IgD-negative memory B cell (primary cell): Measurements from ENCODE around the gene TAMALIN. TPM values are rescaled to one million over a fixed set of nuclear protein-coding genes. Genes with fewer than 3 reads are reported as not detected.
A peak's percentile ranks its signal among the peaks of the same experiment; 100 is the strongest.

Experiments used
- H3K27ac Mint-ChIP-seq, 3 donors: one replicate each; pipeline ENCODE4 v1.8.0; 2020 to 2022; ENCODE audit warnings: mild to moderate bottlenecking in 3 of 3, mixed read lengths in 3 of 3, moderate library complexity in 1 of 3
- H3K27me3 Mint-ChIP-seq: one replicate; pipeline ENCODE4 v1.8.0; 2021; ENCODE audit warnings: mixed read lengths
- H3K36me3 Mint-ChIP-seq: one replicate; pipeline ENCODE4 v1.8.0; 2020; ENCODE audit warnings: mild to moderate bottlenecking, mixed read lengths
- H3K4me1 Mint-ChIP-seq, 3 donors: one replicate each; pipeline ENCODE4 v1.8.0; 2020 to 2022; ENCODE audit warnings: mixed read lengths in 3 of 3, mild to moderate bottlenecking in 1 of 3
- H3K4me3 Mint-ChIP-seq, 4 donors: one replicate each; pipeline ENCODE4 v1.8.0; 2020 to 2022; ENCODE audit warnings: mild to moderate bottlenecking in 4 of 4, mixed read lengths in 4 of 4, moderate library complexity in 3 of 4
- H3K9me3 Mint-ChIP-seq, 3 donors: one replicate each; pipeline ENCODE4 v1.8.0; 2020 to 2021; ENCODE audit warnings: mixed read lengths in 3 of 3, mild to moderate bottlenecking in 1 of 3
- polyA plus RNA-seq: library from polyadenylated mRNA; unstranded; fragments of 300-500 nt; fragmentation: Illumina TruSeq; gene quantifications from one replicate; pipeline ENCODE4 v1.2.3, GENCODE V29; 2021

The TAMALIN gene
- polyA plus RNA-seq, 1 donor from 2014 or later, result 6.4 TPM

DNA sequence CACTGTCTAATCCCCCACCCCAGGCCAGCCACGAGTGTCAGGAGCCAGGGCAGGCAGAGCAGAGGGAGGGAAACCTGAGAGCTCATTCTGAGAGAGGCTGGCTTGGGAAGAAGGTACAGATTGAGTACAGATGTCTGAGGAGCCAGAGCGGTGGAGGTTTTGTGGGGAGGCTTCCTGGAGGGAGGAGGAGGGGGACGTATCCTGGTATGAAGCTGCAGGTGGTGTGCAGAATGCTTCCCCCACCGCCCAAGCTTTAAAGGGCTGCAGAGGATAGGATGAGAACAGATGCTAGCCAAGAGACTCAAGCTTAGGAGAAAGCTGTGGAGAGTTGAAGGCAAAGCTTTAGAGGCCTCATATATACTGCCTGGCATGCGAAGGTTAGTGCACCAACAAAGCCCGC lies 3.2 kb upstream of the TAMALIN start:
- H3K9me3 Mint-ChIP-seq, result no peaks in the 10 kb centered on the region
- H3K27me3 Mint-ChIP-seq, result peaks cover 4% of the 10 kb centered on the region
- H3K27ac Mint-ChIP-seq, result peak overlapping the region in 2 of 3 donors; percentile 46 to 81
- peaks cover 9 to 15% (median 14%) of the 10 kb centered on the region in 3 donors for H3K4me1 Mint-ChIP-seq
- H3K36me3 Mint-ChIP-seq, result peaks cover 3% of the 10 kb centered on the region
- H3K4me3 Mint-ChIP-seq, result peak overlapping the region in 1 of 4 donors; percentile 16

DNA sequence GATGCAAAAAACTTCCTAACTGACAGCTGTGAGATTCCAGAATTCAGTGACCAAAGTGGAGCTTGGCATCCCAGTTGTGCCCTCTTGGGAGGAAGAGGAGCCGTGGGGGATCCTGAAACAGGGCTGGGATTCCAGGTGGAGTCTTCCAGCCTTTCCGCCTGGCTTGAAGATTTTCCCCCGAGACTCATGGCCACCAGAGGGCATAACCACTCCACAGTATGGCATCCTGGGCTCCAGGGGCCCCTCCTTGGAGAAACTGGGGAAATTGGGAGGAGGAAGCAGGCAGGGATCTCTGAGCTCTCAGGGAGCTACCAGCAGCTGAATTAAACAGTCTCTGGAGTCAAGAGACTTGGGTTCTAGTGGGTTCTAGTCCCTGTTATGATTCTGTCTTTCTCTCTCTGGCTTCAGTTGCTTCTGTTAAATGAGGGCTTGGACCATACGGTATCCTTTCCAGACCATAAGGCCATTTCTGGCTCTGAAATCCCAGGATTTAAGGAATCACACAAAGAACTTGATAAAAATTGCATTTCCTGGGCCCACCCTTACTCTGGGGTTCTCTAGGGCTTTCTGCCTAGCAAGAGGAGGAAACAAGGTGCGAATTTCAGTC lies 2.6 kb upstream of the TAMALIN start:
- Mint-ChIP-seq H3K4me3 (peak overlapping the region in 1 of 4 donors; percentile 31), H3K9me3 (no peaks in the 10 kb centered on the region), H3K36me3 (peaks cover 3% of the 10 kb centered on the region), H3K27me3 (peaks cover 4% of the 10 kb centered on the region), H3K4me1 (peaks cover 9 to 16% (median 14%) of the 10 kb centered on the region in 3 donors), H3K27ac (peak overlapping the region in 2 of 3 donors; percentile 47 to 81)

DNA sequence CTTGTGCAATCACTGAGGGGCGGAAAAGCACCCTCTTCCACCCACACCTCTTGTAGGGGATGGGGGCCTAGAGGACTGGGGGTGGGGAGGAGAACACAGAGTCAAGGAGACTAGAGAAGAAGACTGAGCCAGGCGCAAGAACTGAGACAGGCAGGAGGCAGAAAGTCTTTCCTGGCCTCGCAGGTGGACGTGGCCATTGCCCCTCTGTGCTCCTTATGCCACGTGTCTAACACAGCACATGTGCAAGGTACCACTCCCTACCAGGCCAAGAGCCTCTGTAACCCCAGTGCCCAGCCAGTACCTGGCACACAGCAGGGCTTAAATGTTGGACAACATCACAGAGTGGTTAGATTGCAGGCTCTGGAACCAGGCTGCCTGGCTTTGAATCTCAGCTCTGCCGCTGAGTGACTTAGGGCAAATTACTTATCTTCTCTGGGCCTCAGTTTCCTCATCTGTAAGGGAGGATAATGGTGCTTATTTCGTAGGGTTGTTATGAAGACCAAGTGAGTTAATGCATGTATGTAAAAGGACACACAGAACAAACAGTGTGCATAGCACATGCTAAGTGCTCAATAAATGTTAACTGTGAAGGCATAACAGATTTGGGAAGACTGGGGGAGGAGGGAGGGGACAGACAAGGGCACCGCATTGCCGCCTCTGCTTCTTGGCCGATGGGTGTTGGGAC lies 1.4 kb upstream of the TAMALIN start:
- peak overlapping the region; percentile 69 to 92 (median 86) for H3K4me3 Mint-ChIP-seq
- peaks cover 4% of the 10 kb centered on the region for H3K27me3 Mint-ChIP-seq
- no peaks in the 10 kb centered on the region for H3K9me3 Mint-ChIP-seq
- peaks cover 9 to 19% (median 14%) of the 10 kb centered on the region in 3 donors for H3K4me1 Mint-ChIP-seq
- H3K27ac Mint-ChIP-seq, result peak overlapping the region; percentile 88 to 98 (median 97)
- H3K36me3 Mint-ChIP-seq, result peaks cover 3% of the 10 kb centered on the region

DNA sequence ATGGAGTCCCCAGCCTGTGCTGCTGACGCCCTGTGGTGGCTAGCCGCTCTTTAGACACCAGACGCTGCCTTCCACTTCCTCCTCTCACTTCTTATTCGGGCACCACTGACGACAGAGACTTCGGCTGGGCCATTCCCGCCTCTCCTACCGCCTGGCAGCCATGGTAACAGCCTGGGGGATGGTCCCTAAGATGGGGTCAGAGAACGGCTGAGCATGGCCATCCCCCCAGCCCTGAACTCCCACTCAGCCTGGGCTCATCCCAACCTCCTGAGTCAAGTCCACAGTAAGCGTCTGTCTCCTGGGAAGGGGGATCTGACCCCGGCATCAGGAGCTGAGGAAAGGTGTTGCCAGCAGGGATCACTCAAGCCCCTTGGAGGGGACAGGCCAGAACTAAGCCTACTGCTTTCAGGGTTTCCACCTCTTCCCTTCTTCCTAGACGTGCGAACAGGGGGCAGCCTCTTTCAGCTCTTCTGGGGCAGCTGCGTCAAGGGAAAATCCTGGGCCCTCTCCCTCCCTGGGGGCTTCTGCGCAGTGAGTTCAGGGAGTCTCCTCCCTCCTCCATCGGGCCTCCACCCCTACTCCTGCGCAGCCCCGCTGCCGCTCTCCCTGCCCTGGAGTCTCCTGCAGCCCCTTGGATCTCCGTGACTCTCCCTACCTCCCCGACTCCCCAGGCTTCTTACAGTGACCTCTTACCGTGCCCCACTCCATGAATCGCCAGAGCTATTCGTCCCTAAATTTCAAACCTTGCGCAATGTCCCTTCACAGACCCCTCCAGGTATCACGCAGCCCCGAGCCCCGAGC lies 643 bp upstream of the TAMALIN start:
- Mint-ChIP-seq H3K4me1 (peaks cover 12 to 19% (median 14%) of the 10 kb centered on the region in 3 donors), H3K27ac (peak overlapping the region; percentile 88 to 98 (median 97)), H3K9me3 (no peaks in the 10 kb centered on the region), H3K4me3 (peak overlapping the region; percentile 69 to 92 (median 86)), H3K27me3 (peaks cover 4% of the 10 kb centered on the region), H3K36me3 (peaks cover 3% of the 10 kb centered on the region)

DNA sequence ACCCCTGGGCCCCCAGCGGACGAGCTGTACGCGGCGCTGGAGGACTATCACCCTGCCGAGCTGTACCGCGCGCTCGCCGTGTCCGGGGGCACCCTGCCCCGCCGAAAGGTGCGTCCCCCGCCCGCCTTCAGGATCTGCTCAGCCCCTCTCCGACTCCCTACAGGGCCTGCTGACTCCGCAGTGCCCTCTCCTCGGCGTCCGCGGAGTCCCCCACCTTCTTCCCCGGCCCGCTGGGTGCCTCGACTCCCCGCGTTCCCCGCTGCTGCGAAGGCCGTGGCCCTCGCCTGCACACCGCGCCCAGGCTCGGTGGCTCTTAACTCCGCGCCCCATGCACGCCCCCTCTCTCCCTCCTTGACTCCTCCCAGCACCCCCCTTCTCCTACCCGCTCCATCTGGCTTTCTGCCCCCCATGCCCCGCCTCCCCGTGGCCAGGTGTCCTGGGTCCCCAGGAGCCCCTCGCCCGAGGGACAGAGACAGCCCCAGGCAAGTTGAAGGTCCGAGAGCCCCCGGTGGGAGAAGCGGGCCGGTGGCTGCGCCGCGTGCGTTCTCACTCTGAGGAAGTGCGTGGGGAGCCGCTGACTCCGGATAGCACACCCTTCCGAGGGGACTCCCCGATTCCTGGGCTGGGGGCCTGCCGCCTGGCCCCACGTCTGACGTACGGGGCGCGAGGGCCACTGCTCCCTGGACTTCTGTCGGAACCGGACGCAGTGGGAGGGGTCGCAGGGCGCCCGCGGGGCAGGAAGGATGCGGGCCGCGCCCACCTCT lies 594 bp downstream of the TAMALIN start:
- peak overlapping the region; percentile 69 to 98 (median 95) for H3K4me3 Mint-ChIP-seq
- H3K9me3 Mint-ChIP-seq, result no peaks in the 10 kb centered on the region
- H3K27ac Mint-ChIP-seq, result peak overlapping the region; percentile 88 to 99 (median 97)
- peaks cover 14 to 19% (median 14%) of the 10 kb centered on the region in 3 donors for H3K4me1 Mint-ChIP-seq
- peaks cover 4% of the 10 kb centered on the region for H3K36me3 Mint-ChIP-seq
- H3K27me3 Mint-ChIP-seq, result peaks cover 4% of the 10 kb centered on the region

DNA sequence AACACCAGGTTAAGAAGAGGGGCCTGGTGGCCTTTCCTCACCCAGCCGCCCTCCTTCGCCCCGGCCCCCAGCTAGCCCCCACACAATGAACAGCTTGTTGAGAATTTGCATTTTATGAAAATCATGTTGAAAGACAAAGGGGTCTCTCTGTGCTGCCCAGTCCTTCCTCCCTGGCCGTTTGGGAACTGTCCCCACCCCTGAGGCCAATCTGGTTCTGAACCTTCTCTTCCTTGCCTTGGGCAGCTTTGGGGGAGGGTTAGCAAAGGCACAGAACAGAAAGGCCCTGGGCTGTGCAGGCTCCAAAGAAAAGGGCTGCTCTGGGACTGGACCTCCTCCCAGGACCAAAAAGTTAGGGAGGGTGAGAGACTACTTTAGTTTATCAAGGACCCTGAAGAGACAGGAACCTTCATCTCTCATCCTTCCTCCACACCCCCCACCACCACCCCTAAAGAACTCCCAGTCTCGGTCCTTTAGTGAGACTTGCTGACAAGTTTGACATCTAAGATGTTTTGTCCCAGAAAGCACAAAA lies 1.3 kb downstream of the TAMALIN start:
- Mint-ChIP-seq H3K4me3 (peak overlapping the region; percentile 69 to 98 (median 95)), H3K4me1 (peaks cover 14 to 19% (median 14%) of the 10 kb centered on the region in 3 donors), H3K27me3 (peaks cover 4% of the 10 kb centered on the region), H3K9me3 (no peaks in the 10 kb centered on the region), H3K27ac (peak overlapping the region; percentile 88 to 99 (median 97)), H3K36me3 (peaks cover 4% of the 10 kb centered on the region)

DNA sequence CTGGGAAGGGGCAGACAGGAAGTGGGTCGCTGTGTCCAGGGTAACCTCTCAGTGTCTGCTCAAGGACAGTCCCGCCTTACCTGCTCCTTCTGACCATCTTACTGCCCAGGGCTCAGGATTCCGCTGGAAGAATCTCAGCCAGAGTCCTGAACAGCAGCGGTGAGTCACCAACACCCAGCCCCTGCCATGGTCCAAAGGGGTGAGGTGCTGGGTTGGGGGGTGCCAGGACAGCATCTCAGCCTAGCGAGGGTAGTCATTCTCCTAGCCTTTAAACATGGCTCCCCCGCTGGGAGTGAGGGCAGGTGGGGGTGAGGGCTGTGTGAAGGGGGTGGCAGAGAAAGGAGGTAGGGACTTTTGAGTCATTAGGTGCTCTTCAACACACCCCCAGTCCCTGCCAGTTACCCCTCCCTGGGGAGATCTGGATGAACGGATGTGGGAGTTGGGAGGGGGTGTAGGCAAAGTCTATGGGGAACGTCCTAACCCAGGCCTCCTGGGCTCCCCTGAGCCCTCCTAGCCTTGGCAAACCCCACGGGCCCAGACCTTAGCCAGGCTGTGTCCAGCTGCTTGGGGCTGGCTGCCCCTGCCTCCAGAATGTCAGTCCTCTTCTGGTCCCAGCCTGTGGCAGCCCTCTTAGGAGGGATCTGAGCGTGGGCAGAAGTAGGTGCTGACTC lies 2.5 kb downstream of the TAMALIN start:
- peaks cover 4% of the 10 kb centered on the region for H3K36me3 Mint-ChIP-seq
- peak overlapping the region in 3 of 4 donors; percentile 51 to 98 (median 69) for H3K4me3 Mint-ChIP-seq
- peaks cover 4% of the 10 kb centered on the region for H3K27me3 Mint-ChIP-seq
- H3K27ac Mint-ChIP-seq, result peak overlapping the region; percentile 31 to 88 (median 85)
- peaks cover 14 to 19% (median 19%) of the 10 kb centered on the region in 3 donors for H3K4me1 Mint-ChIP-seq
- no peaks in the 10 kb centered on the region for H3K9me3 Mint-ChIP-seq

DNA sequence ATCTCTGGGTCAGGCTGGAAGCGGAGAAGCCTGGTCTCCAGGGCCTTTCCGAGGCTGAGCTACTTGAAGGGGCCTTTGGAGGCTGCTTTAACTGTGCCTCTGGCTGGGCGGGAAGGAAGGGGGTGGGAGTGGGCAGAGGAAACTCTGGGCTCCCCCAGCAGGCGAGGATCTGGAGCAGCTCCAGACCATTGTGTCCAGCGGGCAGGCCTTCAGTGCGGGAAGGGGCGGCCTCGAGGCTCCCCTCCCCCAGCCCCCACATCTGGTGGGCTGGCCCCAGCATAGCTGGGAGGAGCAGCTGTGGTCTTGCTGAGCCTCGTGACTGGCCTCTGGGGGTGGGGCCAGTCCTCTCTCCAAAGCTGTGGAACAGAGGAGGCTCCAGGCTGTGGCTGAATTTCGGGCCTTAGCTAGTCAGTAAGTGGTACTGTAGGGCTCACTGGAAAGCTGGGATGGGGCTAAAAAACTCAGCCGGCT lies 3.4 kb downstream of the TAMALIN start:
- peak overlapping the region in 1 of 4 donors; percentile 69 for H3K4me3 Mint-ChIP-seq
- peak overlapping the region; percentile 62 to 88 (median 80) for H3K27ac Mint-ChIP-seq
- peaks cover 12 to 21% (median 17%) of the 10 kb centered on the region in 3 donors for H3K4me1 Mint-ChIP-seq
- H3K27me3 Mint-ChIP-seq, result peaks cover 4% of the 10 kb centered on the region
- H3K9me3 Mint-ChIP-seq, result no peaks in the 10 kb centered on the region
- H3K36me3 Mint-ChIP-seq, result peaks cover 4% of the 10 kb centered on the region

DNA sequence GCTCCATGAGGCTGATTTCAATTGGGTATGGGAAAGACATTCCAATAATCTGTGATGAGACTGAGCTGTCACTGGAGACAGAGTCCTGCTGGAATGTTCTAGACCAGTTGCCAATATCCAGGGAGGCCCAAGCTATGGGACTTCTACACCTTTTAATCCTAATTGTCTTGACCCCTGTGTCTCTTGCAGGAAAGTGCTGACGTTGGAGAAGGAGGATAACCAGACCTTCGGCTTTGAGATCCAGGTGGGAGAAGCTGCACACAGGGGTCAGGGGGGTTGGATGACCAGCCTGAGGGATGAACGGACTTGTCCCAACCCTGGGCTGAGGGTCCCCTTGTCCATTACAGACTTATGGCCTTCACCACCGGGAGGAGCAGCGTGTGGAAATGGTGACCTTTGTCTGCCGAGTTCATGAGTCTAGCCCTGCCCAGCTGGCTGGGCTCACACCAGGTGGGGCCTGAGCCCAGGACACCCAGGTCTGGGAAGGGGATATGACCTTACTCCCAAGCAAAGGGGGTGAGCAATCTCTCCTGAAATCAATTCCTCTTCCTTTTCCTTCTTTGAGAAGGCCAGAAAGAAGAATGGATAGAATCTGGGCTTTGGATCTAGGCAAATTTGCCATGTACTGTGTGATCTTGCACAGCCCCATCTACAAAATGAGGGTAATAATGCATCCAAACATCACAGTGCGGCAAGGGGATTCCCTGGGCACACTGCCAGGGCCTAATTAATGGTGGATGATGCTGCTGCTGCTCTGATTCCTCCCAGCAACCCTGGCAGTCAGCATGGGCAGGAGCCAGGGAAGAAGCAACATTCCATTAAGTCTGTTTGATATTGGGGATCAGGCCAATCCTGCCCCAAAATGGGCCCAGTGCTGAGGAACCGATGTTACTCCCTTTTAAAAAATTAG lies 4.2 kb downstream of the TAMALIN start:
- Mint-ChIP-seq H3K4me1 (peaks cover 5 to 16% (median 12%) of the 10 kb centered on the region in 3 donors), H3K4me3 (peak overlapping the region in 1 of 4 donors; percentile 69), H3K27me3 (peaks cover 2% of the 10 kb centered on the region), H3K36me3 (peaks cover 4% of the 10 kb centered on the region), H3K27ac (peak overlapping the region in 2 of 3 donors; percentile 74 to 88), H3K9me3 (no peaks in the 10 kb centered on the region)

DNA sequence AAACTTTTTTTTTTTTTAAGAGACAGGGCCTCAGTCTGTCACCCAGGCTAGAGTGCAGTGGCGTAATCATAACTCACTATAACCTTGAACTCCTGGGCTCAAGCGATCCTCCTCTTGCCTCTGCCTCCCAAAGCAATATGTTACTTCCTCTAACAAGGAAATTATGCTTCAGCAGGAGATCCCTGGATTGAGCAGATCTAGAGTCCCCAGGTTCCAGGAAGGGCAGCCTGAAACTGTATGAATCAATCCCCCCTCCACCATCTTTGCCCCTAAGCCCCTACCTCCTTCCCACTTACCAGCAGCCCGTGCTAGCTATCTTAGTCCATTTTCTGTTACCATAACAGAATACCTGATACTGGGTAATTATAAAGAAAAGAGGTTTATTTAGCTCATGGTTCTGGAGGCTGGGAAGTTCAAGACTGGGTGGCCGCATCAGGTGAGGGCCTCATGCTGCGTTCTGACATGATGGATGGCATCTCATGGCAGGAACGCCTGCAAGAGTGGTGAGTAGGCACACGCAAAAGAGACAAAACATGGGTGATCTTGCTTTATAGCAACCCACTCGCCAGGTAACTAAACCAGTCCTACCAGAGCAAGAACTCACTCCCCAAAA lies 5.0 kb downstream of the TAMALIN start:
- peaks cover 7% of the 10 kb centered on the region for H3K36me3 Mint-ChIP-seq

DNA sequence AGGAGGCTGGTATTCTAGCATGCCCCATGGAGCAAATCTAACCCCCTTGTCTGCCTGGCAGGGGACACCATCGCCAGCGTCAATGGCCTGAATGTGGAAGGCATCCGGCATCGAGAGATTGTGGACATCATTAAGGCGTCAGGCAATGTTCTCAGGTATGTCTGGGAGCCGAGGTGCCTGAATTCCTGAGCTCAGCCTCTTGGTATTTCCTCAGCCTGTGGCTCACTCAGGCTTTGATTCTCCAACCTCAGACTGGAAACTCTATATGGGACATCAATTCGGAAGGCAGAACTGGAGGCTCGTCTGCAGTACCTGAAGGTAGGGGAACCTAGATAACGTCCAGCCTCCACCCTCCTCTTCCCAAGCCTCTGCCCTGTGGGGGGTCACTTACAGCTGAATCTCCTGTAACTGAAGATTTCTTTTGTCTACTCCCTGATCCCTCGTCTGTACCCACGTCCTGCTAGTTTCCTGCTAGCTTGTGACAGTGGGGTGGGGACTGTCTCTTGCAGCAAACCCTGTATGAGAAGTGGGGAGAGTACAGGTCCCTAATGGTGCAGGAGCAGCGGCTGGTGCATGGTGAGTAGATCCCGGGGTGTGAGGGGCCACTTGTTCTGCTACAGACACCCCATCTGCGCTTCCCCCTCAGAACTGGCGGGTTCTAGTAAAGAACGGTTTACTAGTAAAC lies 7.0 kb downstream of the TAMALIN start:
- H3K4me1 Mint-ChIP-seq, result peaks cover 7 to 21% (median 10%) of the 10 kb centered on the region in 3 donors
- H3K4me3 Mint-ChIP-seq, result peak overlapping the region; percentile 8 to 69 (median 33)
- H3K27ac Mint-ChIP-seq, result peak overlapping the region; percentile 39 to 88 (median 83)
- H3K36me3 Mint-ChIP-seq, result peaks cover 5% of the 10 kb centered on the region
- H3K27me3 Mint-ChIP-seq, result no peaks in the 10 kb centered on the region
- H3K9me3 Mint-ChIP-seq, result no peaks in the 10 kb centered on the region

More for the DNA sequence above, 5.0 kb downstream of the TAMALIN start:
- Mint-ChIP-seq H3K4me3 (peak overlapping the region in 1 of 4 donors; percentile 69), H3K27ac (peak overlapping the region in 2 of 3 donors; percentile 79 to 88), H3K27me3 (peaks cover 2% of the 10 kb centered on the region), H3K9me3 (no peaks in the 10 kb centered on the region), H3K4me1 (peaks cover 6 to 18% (median 13%) of the 10 kb centered on the region in 3 donors)
